ENCODE data around the gene IRF5.

GRCh38 chr7:128941946-128942526, 4.3 kb downstream of the IRF5 start:
- TF ChIP-seq CTCF (IDR thresholded peaks at IDR 0.05; ENCODE audit: insufficient read depth, low read length, poor library complexity, severe bottlenecking): no peak
- TF ChIP-seq EZH2phosphoT487 (conservative IDR thresholded peaks at IDR 0.05; ENCODE audit: low read length): no peak
